ENCODE results near the gene FGF1. TPM values are rescaled to one million over a fixed set of nuclear protein-coding genes. Genes with fewer than 3 reads are reported as not detected.

FGF1 gene
- total RNA-seq, 1 experiment from 2014 or later = not detected

- DNase-seq (ENCODE audit: low read depth, low spot score) (no peak), ATAC-seq (no peak)
- intact Hi-C loops (cut with micrococcal nuclease; ENCODE audit: unreplicated experiment) = no loop called here
- Histone ChIP-seq H3K4me3 (ENCODE audit: low read depth in 2 of 2, low read length in 2 of 2) (no peak overlapping the region), H3K9me3 (ENCODE audit: control insufficient read depth, insufficient read depth, low read depth, low read length) (no peaks in the 10 kb centered on the region; the same call in 1 of the 2 replicates), H3K27me3 (ENCODE audit: control insufficient read depth, insufficient read depth, low read length) (no peaks in the 10 kb centered on the region), H3K4me1 (ENCODE audit: control insufficient read depth, insufficient read depth, low read length) (peaks cover 4% of the 10 kb centered on the region; the same call in 1 of the 2 replicates), H3K27ac (ENCODE audit: low read length) (no peak overlapping the region), H3K36me3 (ENCODE audit: control insufficient read depth, insufficient read depth, low read length) (no peaks in the 10 kb centered on the region)
- in situ Hi-C loops (cut with HindIII; ENCODE audit: low pct_unique_long_range_greater_than_20kb, low sequenced_read_pairs) = no loop called here
- no peak for TF ChIP-seq TCF7L2 (IDR thresholded peaks at IDR 0.05; ENCODE audit: low read depth, low read length)
- TF ChIP-seq REST (IDR thresholded peaks at IDR 0.05; ENCODE audit: insufficient read depth in 1 of 2, low read depth in 2 of 2, low read length in 1 of 2) = no peak
- TF ChIP-seq, protein P1, sequence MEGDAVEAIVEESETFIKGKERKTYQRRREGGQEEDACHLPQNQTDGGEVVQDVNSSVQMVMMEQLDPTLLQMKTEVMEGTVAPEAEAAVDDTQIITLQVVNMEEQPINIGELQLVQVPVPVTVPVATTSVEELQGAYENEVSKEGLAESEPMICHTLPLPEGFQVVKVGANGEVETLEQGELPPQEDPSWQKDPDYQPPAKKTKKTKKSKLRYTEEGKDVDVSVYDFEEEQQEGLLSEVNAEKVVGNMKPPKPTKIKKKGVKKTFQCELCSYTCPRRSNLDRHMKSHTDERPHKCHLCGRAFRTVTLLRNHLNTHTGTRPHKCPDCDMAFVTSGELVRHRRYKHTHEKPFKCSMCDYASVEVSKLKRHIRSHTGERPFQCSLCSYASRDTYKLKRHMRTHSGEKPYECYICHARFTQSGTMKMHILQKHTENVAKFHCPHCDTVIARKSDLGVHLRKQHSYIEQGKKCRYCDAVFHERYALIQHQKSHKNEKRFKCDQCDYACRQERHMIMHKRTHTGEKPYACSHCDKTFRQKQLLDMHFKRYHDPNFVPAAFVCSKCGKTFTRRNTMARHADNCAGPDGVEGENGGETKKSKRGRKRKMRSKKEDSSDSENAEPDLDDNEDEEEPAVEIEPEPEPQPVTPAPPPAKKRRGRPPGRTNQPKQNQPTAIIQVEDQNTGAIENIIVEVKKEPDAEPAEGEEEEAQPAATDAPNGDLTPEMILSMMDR (IDR thresholded peaks at IDR 0.05) = no peak
- TF ChIP-seq SIN3A (IDR thresholded peaks at IDR 0.05; ENCODE audit: borderline replicate concordance, insufficient read depth, low read depth, low read length) = no peak
- TF ChIP-seq POLR2AphosphoS5 (IDR thresholded peaks at IDR 0.05; ENCODE audit: low read depth, low read length) = no peak
- BruUV-seq (replicated peaks) = no TSS peak
- ChIA-PET POLR2A (no interaction called here), CTCF (no interaction called here)
Observed at GRCh38 chr5:142679744-142680143, 6.1 kb downstream of the FGF1 start.

GRCh38 chr5:142678529-142678928 lies 7.4 kb downstream of the FGF1 start:
- no peak for ATAC-seq
- BruUV-seq (replicated peaks) = no TSS peak
- Histone ChIP-seq H3K4me1 (ENCODE audit: control insufficient read depth, insufficient read depth, low read length) (peaks cover 4% of the 10 kb centered on the region; the same call in 1 of the 2 replicates), H3K27ac (ENCODE audit: low read length) (no peak overlapping the region), H3K9me3 (ENCODE audit: control insufficient read depth, insufficient read depth, low read depth, low read length) (no peaks in the 10 kb centered on the region; the same call in 1 of the 2 replicates), H3K36me3 (ENCODE audit: control insufficient read depth, insufficient read depth, low read length) (no peaks in the 10 kb centered on the region), H3K27me3 (ENCODE audit: control insufficient read depth, insufficient read depth, low read length) (no peaks in the 10 kb centered on the region), H3K4me3 (ENCODE audit: low read depth in 2 of 2, low read length in 2 of 2) (no peak overlapping the region)
- DNase-seq (ENCODE audit: low read depth, low spot score) = no peak
- ChIA-PET POLR2A (no interaction called here), CTCF (no interaction called here)
- intact Hi-C loops (cut with micrococcal nuclease; ENCODE audit: unreplicated experiment) (no loop called here), in situ Hi-C loops (cut with HindIII; ENCODE audit: low pct_unique_long_range_greater_than_20kb, low sequenced_read_pairs) (no loop called here)
- TF ChIP-seq REST (IDR thresholded peaks at IDR 0.05; ENCODE audit: insufficient read depth in 1 of 2, low read depth in 2 of 2, low read length in 1 of 2) (no peak), POLR2AphosphoS5 (IDR thresholded peaks at IDR 0.05; ENCODE audit: low read depth, low read length) (no peak), TCF7L2 (IDR thresholded peaks at IDR 0.05; ENCODE audit: low read depth, low read length) (no peak), SIN3A (IDR thresholded peaks at IDR 0.05; ENCODE audit: borderline replicate concordance, insufficient read depth, low read depth, low read length) (no peak)
- TF ChIP-seq, protein P1 (IDR thresholded peaks at IDR 0.05) = no peak

Measured in Panc1 (cell line).